ENCODE results near the gene CCDC149. TPM values are rescaled to one million over a fixed set of nuclear protein-coding genes. Genes with fewer than 3 reads are reported as not detected.

Gene CCDC149
- total and polyA plus RNA-seq, 2 of the 8 experiments (the other 6 are each of a cell fraction or from before 2014, with no cell fraction given), result 2.2 to 5.6 TPM

DNA sequence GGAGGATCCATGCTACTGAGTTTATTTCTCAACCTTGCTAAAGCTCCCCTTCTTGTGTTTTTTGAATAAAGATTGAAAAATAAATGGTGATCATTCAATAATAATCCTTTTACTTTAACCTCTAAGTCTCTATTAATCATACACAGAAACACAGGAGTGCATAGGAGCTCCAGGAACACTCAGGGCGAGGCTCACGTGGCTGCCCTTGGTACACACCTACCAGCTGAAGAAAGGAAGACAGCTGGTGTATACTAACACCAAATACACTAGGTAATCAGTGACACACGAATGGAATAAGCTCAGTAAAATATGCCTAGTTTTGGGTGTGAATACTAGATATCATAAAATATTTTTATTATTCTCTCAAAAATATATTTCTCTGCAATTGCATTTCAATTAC, 26.2 kb downstream of the CCDC149 start:
- no peaks in the 10 kb centered on the region for H4K20me1 ChIP-seq (replicated peaks in 1 of 2; ENCODE audit: control insufficient read depth in 1 of 2, insufficient read depth in 2 of 2, low read length in 2 of 2)
- no peak overlapping the region for H3K4ac ChIP-seq (replicated peaks; ENCODE audit: insufficient read length, low read depth, low read length)
- no peak overlapping the region for H4K91ac ChIP-seq (replicated peaks; ENCODE audit: insufficient read length, low read length)
- no peak overlapping the region for H3K4me3 ChIP-seq (ENCODE audit: extremely low read depth in 1 of 4, insufficient read depth in 2 of 4, low read depth in 3 of 4, low read length in 4 of 4)
- no peak overlapping the region for H4K5ac ChIP-seq (ENCODE audit: insufficient read length, low read depth, low read length)
- H3K9ac ChIP-seq (replicated peaks in 1 of 4; ENCODE audit: extremely low read depth in 1 of 4, low read depth in 3 of 4, low read length in 3 of 4), result no peak overlapping the region
- no peak overlapping the region for H2BK120ac ChIP-seq (replicated peaks; ENCODE audit: low read depth, low read length)
- no peaks in the 10 kb centered on the region for H3K79me2 ChIP-seq (ENCODE audit: control insufficient read depth in 1 of 2, insufficient read depth in 2 of 2, low read length in 2 of 2)
- no peaks in the 10 kb centered on the region for H3K27me3 ChIP-seq (replicated peaks in 1 of 4; ENCODE audit: control insufficient read depth in 3 of 4, extremely low read depth in 1 of 4, insufficient read depth in 3 of 4, low read length in 3 of 4)
- ChIA-PET CTCF (ENCODE audit: partially characterized antibody) (interaction anchor here (0.6 to 2.4 kb wide), 6 partner anchors 12 to 128 kb away, joined by 3 to 7 read pairs (median 4); no protein-coding TSS in a partner anchor), POLR2A (ENCODE audit: partially characterized antibody) (no interaction called here)
- no peak overlapping the region for H3K27ac ChIP-seq (ENCODE audit: low read depth, low read length)
- H3K4me1 ChIP-seq (replicated peaks in 1 of 4; ENCODE audit: control insufficient read depth in 3 of 4, insufficient read depth in 4 of 4, low read length in 3 of 4), result peaks cover 0 to 4% (median 0%) of the 10 kb centered on the region in 4 experiments; a peak in 2 of 7 replicates
- no peak overlapping the region for H2AFZ ChIP-seq (ENCODE audit: low read length)
- no peak overlapping the region for H2BK15ac ChIP-seq (ENCODE audit: low read length)
- no peak overlapping the region for H2BK12ac ChIP-seq (ENCODE audit: low read depth, low read length)
- FAIRE-seq (no peak), DNase-seq (ENCODE audit: low read depth in 1 of 2, low spot score in 2 of 2) (no peak)
- no peak overlapping the region for H2BK5ac ChIP-seq (ENCODE audit: low read depth, low read length)
- H3K79me1 ChIP-seq (ENCODE audit: low read depth, low read length), result no peaks in the 10 kb centered on the region
- H2AK5ac ChIP-seq (ENCODE audit: low read depth, low read length), result no peak overlapping the region
- no peak overlapping the region for H3K14ac ChIP-seq (ENCODE audit: insufficient read length)
- H3K4me2 ChIP-seq (ENCODE audit: insufficient read depth in 1 of 2, low read depth in 2 of 2, low read length in 2 of 2), result no peak overlapping the region
- H3K23ac ChIP-seq (ENCODE audit: insufficient read length), result no peak overlapping the region
- no peak overlapping the region for H2BK20ac ChIP-seq (ENCODE audit: low read length)
- no peak overlapping the region for H4K8ac ChIP-seq (ENCODE audit: extremely low read depth, insufficient read depth, low read length)
- H3K18ac ChIP-seq (ENCODE audit: extremely low read depth, low read length), result no peak overlapping the region
- no peaks in the 10 kb centered on the region for H3K9me3 ChIP-seq (ENCODE audit: insufficient read depth in 2 of 2, low read depth in 1 of 2, low read length in 1 of 2)
- WGBS, 2 experiments (ENCODE audit: extremely low coverage in 1 of 2, insufficient coverage in 1 of 2, insufficient read length in 1 of 2, insufficient replicate concordance in 2 of 2, low coverage in 1 of 2, low lambda C conversion rate in 2 of 2, missing lambda C conversion rate in 1 of 2), result 86% methylated on average over 3 of the region's 3 CpGs; no CpG with 5 or more reads in 1 of the 2 experiments
- H3K23me2 ChIP-seq (ENCODE audit: low read depth, low read length), result no peaks in the 10 kb centered on the region
- H3K36me3 ChIP-seq (ENCODE audit: control insufficient read depth in 2 of 4, insufficient read depth in 4 of 4, low read length in 3 of 4), result no peaks in the 10 kb centered on the region
- no peak overlapping the region for H3K56ac ChIP-seq (replicated peaks; ENCODE audit: insufficient read length, low read depth, low read length)
- TF ChIP-seq SAP30 (IDR thresholded peaks at IDR 0.05; ENCODE audit: insufficient read depth, insufficient replicate concordance, low read length) (no peak), SIRT6 (IDR thresholded peaks at IDR 0.05; ENCODE audit: low read length) (no peak), RFX5 (IDR thresholded peaks at IDR 0.05; ENCODE audit: borderline replicate concordance, low read depth, low read length) (no peak), CHD2 (IDR thresholded peaks at IDR 0.05; ENCODE audit: low read length) (no peak), SIN3A (conservative IDR thresholded peaks at IDR 0.05 in 1 of 2, IDR thresholded peaks at IDR 0.05 in 1 of 2; ENCODE audit: low read depth in 1 of 2, low read length in 2 of 2) (no peak), TCF12 (IDR thresholded peaks at IDR 0.05; ENCODE audit: low read depth, low read length) (no peak), GTF2F1 (IDR thresholded peaks at IDR 0.05; ENCODE audit: borderline replicate concordance, low read depth, low read length) (no peak), SP2 (IDR thresholded peaks at IDR 0.05; ENCODE audit: low read length) (no peak), PHF8 (conservative IDR thresholded peaks at IDR 0.05; ENCODE audit: low read depth, low read length) (no peak), JUND (IDR thresholded peaks at IDR 0.05; ENCODE audit: low read length) (no peak), BRCA1 (IDR thresholded peaks at IDR 0.05; ENCODE audit: low read depth, low read length) (no peak), YY1 (IDR thresholded peaks at IDR 0.05; ENCODE audit: low read depth, low read length) (no peak), JUN (IDR thresholded peaks at IDR 0.05; ENCODE audit: low read depth, low read length) (no peak), KDM5A (IDR thresholded peaks at IDR 0.05; ENCODE audit: low read length) (no peak)
- TF ChIP-seq, protein P1, sequence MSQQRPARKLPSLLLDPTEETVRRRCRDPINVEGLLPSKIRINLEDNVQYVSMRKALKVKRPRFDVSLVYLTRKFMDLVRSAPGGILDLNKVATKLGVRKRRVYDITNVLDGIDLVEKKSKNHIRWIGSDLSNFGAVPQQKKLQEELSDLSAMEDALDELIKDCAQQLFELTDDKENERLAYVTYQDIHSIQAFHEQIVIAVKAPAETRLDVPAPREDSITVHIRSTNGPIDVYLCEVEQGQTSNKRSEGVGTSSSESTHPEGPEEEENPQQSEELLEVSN (IDR thresholded peaks at IDR 0.05), result no peak
